K562 (cell line): ENCODE data around the gene PLTP. TPM values are rescaled to one million over a fixed set of nuclear protein-coding genes. Genes with fewer than 3 reads are reported as not detected.

Source experiments
- CBX5 ChIP-seq: IDR thresholded peaks from 2 replicates; pipeline ENCODE4 v1.6.1; 2014; ENCODE audit warnings: low read depth, borderline replicate concordance
- DIDO1 ChIP-seq: fragments of 450-650 bp; IDR thresholded peaks from 2 replicates; pipeline ENCODE4 v1.6.1; 2016; ENCODE audit warnings: low read depth, missing biosample characterization, missing genetic modification characterization
- FOXK2 ChIP-seq, 2 experiments: fragments of 450-650 bp; IDR thresholded peaks in 1 of 2; conservative IDR thresholded peaks in 1 of 2; 2 replicates each; pipeline ENCODE4 v1.6.1; 2016; ENCODE audit warnings: low read depth in 2 of 2, mild to moderate bottlenecking in 1 of 2
- HCFC1 ChIP-seq: IDR thresholded peaks from 2 replicates; pipeline ENCODE4 v1.6.1; 2012; ENCODE audit warnings: low read depth, low read length, improper control_type of control experiment
- HDAC2 ChIP-seq: fragments of 450-650 bp; IDR thresholded peaks from 2 replicates; pipeline ENCODE4 v1.6.1; 2016; ENCODE audit warnings: mild to moderate bottlenecking
- KAT8 ChIP-seq: fragments of 450-650 bp; IDR thresholded peaks from 2 replicates; pipeline ENCODE4 v1.6.1; 2016; ENCODE audit warnings: low read depth, mild to moderate bottlenecking
- KLF1 ChIP-seq: fragments of 450-650 bp; IDR thresholded peaks from 2 replicates; pipeline ENCODE4 v1.6.1; 2016; ENCODE audit warnings: missing genetic modification characterization, missing compliant biosample characterization
- KLF6 ChIP-seq: fragments of 250-450 bp; sonication (Bioruptor Pico); IDR thresholded peaks from 2 replicates; pipeline ENCODE4 v1.4.0; 2020; ENCODE audit warnings: mild to moderate bottlenecking, moderate library complexity, borderline replicate concordance
- NCOA4 ChIP-seq: fragments of 450-650 bp; IDR thresholded peaks from 2 replicates; pipeline ENCODE4 v1.6.1; 2018; ENCODE audit warnings: mild to moderate bottlenecking; ENCODE audit not compliant: partially characterized antibody
- NEUROD1 ChIP-seq: fragments of 150-350 bp; IDR thresholded peaks from 2 replicates; pipeline ENCODE4 v1.6.1; 2014; ENCODE audit warnings: borderline replicate concordance, low read length, low read depth; ENCODE audit not compliant: partially characterized antibody
- POLR2A ChIP-seq: fragments of 450-650 bp; conservative IDR thresholded peaks from 2 replicates; pipeline ENCODE4 v1.6.1; 2016
- POLR2H ChIP-seq: IDR thresholded peaks from 2 replicates; pipeline ENCODE4 v1.6.1; 2016; ENCODE audit warnings: missing genetic modification characterization, low read depth, mild to moderate bottlenecking, control low read depth, missing compliant biosample characterization, moderate library complexity
- ZNF589 ChIP-seq: fragments of 200-800 bp; sonication (Bioruptor generic); IDR thresholded peaks from 2 replicates; pipeline ENCODE4 v1.6.1; 2016; ENCODE audit warnings: low read depth, missing genetic modification characterization, missing compliant biosample characterization
- polyA plus RNA-seq, 8 experiments: library from polyadenylated mRNA; depleted of rRNA in 4 of 8; stranded (reverse) in 5 of 8; unstranded in 3 of 8; fragments of >200 nt; fragmentation: Nextera tagmentation in 2 of 8; fragmentation: Illumina TruSeq in 1 of 8; extraction: Ambion mirVana in 2 of 8; extraction: Trizol in 1 of 8; gene quantifications; 2 replicates each; pipeline versions ENCODE4 v1.2.1 to v1.2.3, GENCODE V29; 2011 to 2014; ENCODE audit warnings: inconsistent platforms in 1 of 8, missing spikeins in 1 of 8
- total RNA-seq, 7 experiments: library from RNA; depleted of rRNA in 6 of 7; stranded (reverse); fragments of >200 nt in 6 of 7; fragmentation: Illumina TruSeq in 2 of 7; extraction: Trizol in 2 of 7; gene quantifications; 2 replicates each; pipeline versions ENCODE4 v1.2.1 to v1.2.3, GENCODE V29; 2011 to 2021; ENCODE audit warnings: low replicate concordance in 1 of 7
- TF ChIP-seq, protein P1 (sequence below): fragments of 450-650 bp; IDR thresholded peaks from 2 replicates; pipeline ENCODE4 v1.6.1; 2018; ENCODE audit not compliant: partially characterized antibody
- TF ChIP-seq, protein P2 (sequence below): fragments of 250-450 bp; sonication (Bioruptor Pico); IDR thresholded peaks from 2 replicates; pipeline ENCODE4 v1.4.0; 2020; ENCODE audit warnings: mild to moderate bottlenecking, moderate library complexity
- TF ChIP-seq, protein P3 (sequence below): fragments of 250-450 bp; sonication (Bioruptor Pico); IDR thresholded peaks from 2 replicates; pipeline ENCODE4 v1.4.0; 2020

Gene PLTP
- total and polyA plus RNA-seq, 9 of the 15 experiments (the other 6 are each of a cell fraction or from before 2014, with no cell fraction given), result 2.8 to 29.3 (median 17.6) TPM

GRCh38 chr20:45934586-45935415 is 22.8 kb upstream of the PLTP start, which contains the start of gene PCIF1 (continued):
- TF ChIP-seq KAT8, result peak; percentile 49; the same call in 1 of the 2 replicates
- peak; percentile 90 for TF ChIP-seq ZNF589 (CRISPR knock-in tag)
- 0 out of 2 replicates have a peak, but pooled peaks have one; percentile 52 for TF ChIP-seq KLF1 (tag)
- TF ChIP-seq, protein P1, sequence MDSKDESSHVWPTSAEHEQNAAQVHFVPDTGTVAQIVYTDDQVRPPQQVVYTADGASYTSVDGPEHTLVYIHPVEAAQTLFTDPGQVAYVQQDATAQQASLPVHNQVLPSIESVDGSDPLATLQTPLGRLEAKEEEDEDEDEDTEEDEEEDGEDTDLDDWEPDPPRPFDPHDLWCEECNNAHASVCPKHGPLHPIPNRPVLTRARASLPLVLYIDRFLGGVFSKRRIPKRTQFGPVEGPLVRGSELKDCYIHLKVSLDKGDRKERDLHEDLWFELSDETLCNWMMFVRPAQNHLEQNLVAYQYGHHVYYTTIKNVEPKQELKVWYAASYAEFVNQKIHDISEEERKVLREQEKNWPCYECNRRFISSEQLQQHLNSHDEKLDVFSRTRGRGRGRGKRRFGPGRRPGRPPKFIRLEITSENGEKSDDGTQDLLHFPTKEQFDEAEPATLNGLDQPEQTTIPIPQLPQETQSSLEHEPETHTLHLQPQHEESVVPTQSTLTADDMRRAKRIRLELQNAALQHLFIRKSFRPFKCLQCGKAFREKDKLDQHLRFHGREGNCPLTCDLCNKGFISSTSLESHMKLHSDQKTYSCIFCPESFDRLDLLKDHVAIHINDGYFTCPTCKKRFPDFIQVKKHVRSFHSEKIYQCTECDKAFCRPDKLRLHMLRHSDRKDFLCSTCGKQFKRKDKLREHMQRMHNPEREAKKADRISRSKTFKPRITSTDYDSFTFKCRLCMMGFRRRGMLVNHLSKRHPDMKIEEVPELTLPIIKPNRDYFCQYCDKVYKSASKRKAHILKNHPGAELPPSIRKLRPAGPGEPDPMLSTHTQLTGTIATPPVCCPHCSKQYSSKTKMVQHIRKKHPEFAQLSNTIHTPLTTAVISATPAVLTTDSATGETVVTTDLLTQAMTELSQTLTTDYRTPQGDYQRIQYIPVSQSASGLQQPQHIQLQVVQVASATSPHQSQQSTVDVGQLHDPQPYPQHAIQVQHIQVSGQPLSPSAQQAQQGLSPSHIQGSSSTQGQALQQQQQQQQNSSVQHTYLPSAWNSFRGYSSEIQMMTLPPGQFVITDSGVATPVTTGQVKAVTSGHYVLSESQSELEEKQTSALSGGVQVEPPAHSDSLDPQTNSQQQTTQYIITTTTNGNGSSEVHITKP, result peak; percentile 11
- no peak for TF ChIP-seq NCOA4
- TF ChIP-seq, protein P2, sequence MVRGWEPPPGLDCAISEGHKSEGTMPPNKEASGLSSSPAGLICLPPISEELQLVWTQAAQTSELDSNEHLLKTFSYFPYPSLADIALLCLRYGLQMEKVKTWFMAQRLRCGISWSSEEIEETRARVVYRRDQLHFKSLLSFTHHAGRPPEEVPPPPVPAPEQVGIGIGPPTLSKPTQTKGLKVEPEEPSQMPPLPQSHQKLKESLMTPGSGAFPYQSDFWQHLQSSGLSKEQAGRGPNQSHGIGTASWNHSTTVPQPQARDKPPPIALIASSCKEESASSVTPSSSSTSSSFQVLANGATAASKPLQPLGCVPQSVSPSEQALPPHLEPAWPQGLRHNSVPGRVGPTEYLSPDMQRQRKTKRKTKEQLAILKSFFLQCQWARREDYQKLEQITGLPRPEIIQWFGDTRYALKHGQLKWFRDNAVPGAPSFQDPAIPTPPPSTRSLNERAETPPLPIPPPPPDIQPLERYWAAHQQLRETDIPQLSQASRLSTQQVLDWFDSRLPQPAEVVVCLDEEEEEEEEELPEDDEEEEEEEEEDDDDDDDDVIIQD, result 0 out of 2 replicates have a peak, but pooled peaks have one; percentile 35
- no peak for TF ChIP-seq DIDO1 (tag)
- peak; percentile 98; the same call in 1 of the 2 replicates for TF ChIP-seq HDAC2
- TF ChIP-seq HCFC1, result peak; percentile 95
- TF ChIP-seq, protein P3, sequence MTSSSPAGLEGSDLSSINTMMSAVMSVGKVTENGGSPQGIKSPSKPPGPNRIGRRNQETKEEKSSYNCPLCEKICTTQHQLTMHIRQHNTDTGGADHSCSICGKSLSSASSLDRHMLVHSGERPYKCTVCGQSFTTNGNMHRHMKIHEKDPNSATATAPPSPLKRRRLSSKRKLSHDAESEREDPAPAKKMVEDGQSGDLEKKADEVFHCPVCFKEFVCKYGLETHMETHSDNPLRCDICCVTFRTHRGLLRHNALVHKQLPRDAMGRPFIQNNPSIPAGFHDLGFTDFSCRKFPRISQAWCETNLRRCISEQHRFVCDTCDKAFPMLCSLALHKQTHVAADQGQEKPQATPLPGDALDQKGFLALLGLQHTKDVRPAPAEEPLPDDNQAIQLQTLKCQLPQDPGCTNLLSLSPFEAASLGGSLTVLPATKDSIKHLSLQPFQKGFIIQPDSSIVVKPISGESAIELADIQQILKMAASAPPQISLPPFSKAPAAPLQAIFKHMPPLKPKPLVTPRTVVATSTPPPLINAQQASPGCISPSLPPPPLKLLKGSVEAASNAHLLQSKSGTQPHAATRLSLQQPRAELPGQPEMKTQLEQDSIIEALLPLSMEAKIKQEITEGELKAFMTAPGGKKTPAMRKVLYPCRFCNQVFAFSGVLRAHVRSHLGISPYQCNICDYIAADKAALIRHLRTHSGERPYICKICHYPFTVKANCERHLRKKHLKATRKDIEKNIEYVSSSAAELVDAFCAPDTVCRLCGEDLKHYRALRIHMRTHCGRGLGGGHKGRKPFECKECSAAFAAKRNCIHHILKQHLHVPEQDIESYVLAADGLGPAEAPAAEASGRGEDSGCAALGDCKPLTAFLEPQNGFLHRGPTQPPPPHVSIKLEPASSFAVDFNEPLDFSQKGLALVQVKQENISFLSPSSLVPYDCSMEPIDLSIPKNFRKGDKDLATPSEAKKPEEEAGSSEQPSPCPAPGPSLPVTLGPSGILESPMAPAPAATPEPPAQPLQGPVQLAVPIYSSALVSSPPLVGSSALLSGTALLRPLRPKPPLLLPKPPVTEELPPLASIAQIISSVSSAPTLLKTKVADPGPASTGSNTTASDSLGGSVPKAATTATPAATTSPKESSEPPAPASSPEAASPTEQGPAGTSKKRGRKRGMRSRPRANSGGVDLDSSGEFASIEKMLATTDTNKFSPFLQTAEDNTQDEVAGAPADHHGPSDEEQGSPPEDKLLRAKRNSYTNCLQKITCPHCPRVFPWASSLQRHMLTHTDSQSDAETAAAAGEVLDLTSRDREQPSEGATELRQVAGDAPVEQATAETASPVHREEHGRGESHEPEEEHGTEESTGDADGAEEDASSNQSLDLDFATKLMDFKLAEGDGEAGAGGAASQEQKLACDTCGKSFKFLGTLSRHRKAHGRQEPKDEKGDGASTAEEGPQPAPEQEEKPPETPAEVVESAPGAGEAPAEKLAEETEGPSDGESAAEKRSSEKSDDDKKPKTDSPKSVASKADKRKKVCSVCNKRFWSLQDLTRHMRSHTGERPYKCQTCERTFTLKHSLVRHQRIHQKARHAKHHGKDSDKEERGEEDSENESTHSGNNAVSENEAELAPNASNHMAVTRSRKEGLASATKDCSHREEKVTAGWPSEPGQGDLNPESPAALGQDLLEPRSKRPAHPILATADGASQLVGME (CRISPR knock-in tag), result peak; percentile 82; the same call in 1 of the 2 replicates
- peak; percentile 15 for TF ChIP-seq NEUROD1
- peak; percentile 45; the same call in 1 of the 2 replicates for TF ChIP-seq KLF6
- TF ChIP-seq FOXK2 (conservative IDR thresholded peaks at IDR 0.05 in 1 of 2, IDR thresholded peaks at IDR 0.05 in 1 of 2; ENCODE audit: low read depth in 2 of 2), result peak in 1 of 2 experiments; percentile 88; a peak in 3 of 4 replicates
- TF ChIP-seq POLR2H (tag), result peak; percentile 94
- TF ChIP-seq POLR2A, result peak; percentile 99
- TF ChIP-seq CBX5, result peak; percentile 24; the same call in 1 of the 2 replicates
